SK-N-MC (cell line): ENCODE measurements around the gene PHC1.
"Not testable (repeated sequence)": the region's sequence is repeated elsewhere in the genome, so short reads cannot be mapped to it uniquely, and the experiment has no call there.

ENCODE experiments used
- DNase-seq: peaks from one replicate; pipeline ENCODE4 v3.0.0-alpha.2; 2011; ENCODE audit warnings: low read depth, low spot score
- H3K27ac ChIP-seq: fragments of 200-600 bp; sonication (generic); 2 replicates; pipeline ENCODE4 v1.5.1; 2016; ENCODE audit warnings: mixed run types
- H3K36me3 ChIP-seq: fragments of 200-600 bp; sonication (generic); 2 replicates; pipeline ENCODE4 v1.6.1; 2017; ENCODE audit warnings: antibody characterized with exemption, low read length, mixed read lengths; ENCODE audit not compliant: insufficient read depth
- H3K4me3 ChIP-seq: fragments of 200-600 bp; sonication (generic); 2 replicates; pipeline ENCODE4 v1.5.1; 2016
- H3K9ac ChIP-seq: fragments of 200-600 bp; sonication (generic); 2 replicates; pipeline ENCODE4 v1.8.0; 2017; ENCODE audit warnings: mixed run types, mixed read lengths; ENCODE audit not compliant: insufficient read length
- H3K9me3 ChIP-seq: fragments of 200-600 bp; sonication (generic); 2 replicates; pipeline ENCODE4 v1.6.1; 2017; ENCODE audit warnings: low read depth, mild to moderate bottlenecking, antibody characterized with exemption, low read length, moderate library complexity, mixed read lengths
- EZH2 ChIP-seq: fragments of 200-600 bp; sonication (generic); IDR thresholded peaks from one replicate; pipeline ENCODE4 v1.6.1; 2017; ENCODE audit warnings: antibody characterized with exemption
- FOXP2 ChIP-seq: optimal IDR thresholded peaks from 2 replicates; pipeline ENCODE3; 2011; ENCODE audit warnings: mild to moderate bottlenecking, moderate library complexity; ENCODE audit not compliant: insufficient read depth; ENCODE audit errors: extremely low read length, control extremely low read depth
- POLR2AphosphoS5 ChIP-seq: IDR thresholded peaks from 2 replicates; pipeline ENCODE4 v1.6.1; 2012; ENCODE audit warnings: mild to moderate bottlenecking, low read depth, low read length, borderline replicate concordance

The PHC1 gene

GRCh38 chr12:8914716-8915526, 612 bp downstream of the PHC1 start:
- no peak for TF ChIP-seq POLR2AphosphoS5
- Histone ChIP-seq H3K36me3 (peaks cover 12% of the 10 kb centered on the region; the same call in 1 of the 2 replicates), H3K9me3 (no peaks in the 10 kb centered on the region), H3K9ac (peak overlapping the region; percentile 60), H3K27ac (no peak overlapping the region), H3K4me3 (peak overlapping the region; percentile 91)
- DNase-seq, result no peak

GRCh38 chr12:8916154-8916553, 1.8 kb downstream of the PHC1 start:
- no peaks in the 10 kb centered on the region for H3K9me3 ChIP-seq
- H3K36me3 ChIP-seq, result peaks cover 16% of the 10 kb centered on the region; the same call in 1 of the 2 replicates
- TF ChIP-seq EZH2 (no peak), FOXP2 (no peak), POLR2AphosphoS5 (no peak)
- H3K9ac ChIP-seq, result peak overlapping the region; percentile 11
- no peak overlapping the region for H3K27ac ChIP-seq
- H3K4me3 ChIP-seq, result peak overlapping the region; percentile 91; the same call in 1 of the 2 replicates
- no peak for DNase-seq

GRCh38 chr12:8917031-8917430, 2.7 kb downstream of the PHC1 start:
- no peak overlapping the region for H3K4me3 ChIP-seq

GRCh38 chr12:8917751-8918150, 3.4 kb downstream of the PHC1 start:
- Histone ChIP-seq H3K9me3 (no peaks in the 10 kb centered on the region), H3K4me3 (no peak overlapping the region), H3K9ac (no peak overlapping the region), H3K36me3 (peaks cover 30% of the 10 kb centered on the region; the same call in 1 of the 2 replicates), H3K27ac (no peak overlapping the region)
- no peak for TF ChIP-seq EZH2
- TF ChIP-seq FOXP2, result no peak
- DNase-seq, result no peak

More at GRCh38 chr12:8917031-8917430, 2.7 kb downstream of the PHC1 start:
- Histone ChIP-seq H3K36me3 (peaks cover 23% of the 10 kb centered on the region; the same call in 1 of the 2 replicates), H3K9ac (no peak overlapping the region), H3K9me3 (no peaks in the 10 kb centered on the region), H3K27ac (no peak overlapping the region)
- TF ChIP-seq FOXP2, result no peak
- no peak for TF ChIP-seq EZH2
- TF ChIP-seq POLR2AphosphoS5, result no peak
- DNase-seq, result no peak

GRCh38 chr12:8919643-8920042, 5.3 kb downstream of the PHC1 start:
- not testable (repeated sequence) for H3K9ac ChIP-seq, DNase-seq, H3K27ac ChIP-seq, H3K9me3 ChIP-seq, H3K4me3 ChIP-seq
- H3K36me3 ChIP-seq, result peaks cover 35% of the 10 kb centered on the region

GRCh38 chr12:8922544-8922943, 8.2 kb downstream of the PHC1 start:
- H3K9ac ChIP-seq, result no peak overlapping the region
- no peak for TF ChIP-seq POLR2AphosphoS5
- no peak for TF ChIP-seq FOXP2
- TF ChIP-seq EZH2, result no peak
- no peaks in the 10 kb centered on the region for H3K9me3 ChIP-seq
- DNase-seq, result no peak
- no peak overlapping the region for H3K4me3 ChIP-seq
- no peak overlapping the region for H3K27ac ChIP-seq
- peaks cover 35% of the 10 kb centered on the region for H3K36me3 ChIP-seq

- H3K36me3 ChIP-seq, result peaks cover 14% of the 10 kb centered on the region
- not testable (repeated sequence) for H3K27ac ChIP-seq, H3K9ac ChIP-seq, H3K4me3 ChIP-seq, DNase-seq, H3K9me3 ChIP-seq
Observed at GRCh38 chr12:8930655-8931323, 16.5 kb downstream of the PHC1 start.

DNA sequence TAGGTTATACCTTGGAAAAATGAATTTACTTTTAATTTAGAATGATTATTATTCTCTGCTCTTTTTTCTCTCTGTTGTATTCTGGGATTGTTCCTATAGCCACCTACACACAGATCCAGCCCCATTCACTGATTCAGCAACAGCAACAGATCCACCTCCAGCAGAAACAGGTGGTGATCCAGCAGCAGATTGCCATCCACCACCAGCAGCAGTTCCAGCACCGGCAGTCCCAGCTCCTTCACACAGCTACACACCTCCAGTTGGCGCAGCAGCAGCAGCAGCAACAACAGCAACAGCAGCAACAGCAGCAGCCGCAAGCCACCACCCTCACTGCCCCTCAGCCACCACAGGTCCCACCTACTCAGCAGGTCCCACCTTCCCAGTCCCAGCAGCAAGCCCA, 18.2 kb downstream of the PHC1 start:
- H3K9me3 ChIP-seq, H3K27ac ChIP-seq, H3K4me3 ChIP-seq, H3K9ac ChIP-seq, DNase-seq: not testable (repeated sequence)
- H3K36me3 ChIP-seq, result peaks cover 21% of the 10 kb centered on the region

DNA sequence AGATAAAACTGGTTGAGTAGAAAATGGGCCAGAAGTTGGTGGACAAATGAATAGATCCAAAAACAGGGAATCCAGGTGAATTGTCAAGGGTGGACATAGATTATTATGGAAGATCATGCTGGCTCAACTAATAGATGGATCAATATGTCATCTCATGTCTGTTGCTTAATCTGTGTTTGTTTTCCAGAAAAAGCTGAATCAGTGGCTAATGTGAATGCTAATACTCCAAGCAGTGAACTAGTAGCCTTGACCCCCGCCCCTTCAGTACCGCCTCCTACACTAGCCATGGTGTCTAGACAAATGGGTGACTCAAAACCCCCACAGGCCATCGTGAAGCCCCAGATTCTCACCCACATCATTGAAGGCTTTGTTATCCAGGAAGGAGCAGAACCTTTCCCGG, 19.8 kb downstream of the PHC1 start:
- H3K9ac ChIP-seq, DNase-seq, H3K27ac ChIP-seq, H3K4me3 ChIP-seq, H3K9me3 ChIP-seq: not testable (repeated sequence)
- peaks cover 36% of the 10 kb centered on the region for H3K36me3 ChIP-seq
